HG03108 (cell line): ENCODE data around the gene TECPR1.
A peak's percentile ranks its signal among the peaks of the same experiment; 100 is the strongest.

Source experiments
- ATAC-seq: cut with Tn5 transposase; IDR thresholded peaks from one replicate; pipeline ENCODE4 v1.9.1; 2021; ENCODE audit warnings: moderate library complexity; ENCODE audit not compliant: unreplicated experiment

The TECPR1 gene

DNA sequence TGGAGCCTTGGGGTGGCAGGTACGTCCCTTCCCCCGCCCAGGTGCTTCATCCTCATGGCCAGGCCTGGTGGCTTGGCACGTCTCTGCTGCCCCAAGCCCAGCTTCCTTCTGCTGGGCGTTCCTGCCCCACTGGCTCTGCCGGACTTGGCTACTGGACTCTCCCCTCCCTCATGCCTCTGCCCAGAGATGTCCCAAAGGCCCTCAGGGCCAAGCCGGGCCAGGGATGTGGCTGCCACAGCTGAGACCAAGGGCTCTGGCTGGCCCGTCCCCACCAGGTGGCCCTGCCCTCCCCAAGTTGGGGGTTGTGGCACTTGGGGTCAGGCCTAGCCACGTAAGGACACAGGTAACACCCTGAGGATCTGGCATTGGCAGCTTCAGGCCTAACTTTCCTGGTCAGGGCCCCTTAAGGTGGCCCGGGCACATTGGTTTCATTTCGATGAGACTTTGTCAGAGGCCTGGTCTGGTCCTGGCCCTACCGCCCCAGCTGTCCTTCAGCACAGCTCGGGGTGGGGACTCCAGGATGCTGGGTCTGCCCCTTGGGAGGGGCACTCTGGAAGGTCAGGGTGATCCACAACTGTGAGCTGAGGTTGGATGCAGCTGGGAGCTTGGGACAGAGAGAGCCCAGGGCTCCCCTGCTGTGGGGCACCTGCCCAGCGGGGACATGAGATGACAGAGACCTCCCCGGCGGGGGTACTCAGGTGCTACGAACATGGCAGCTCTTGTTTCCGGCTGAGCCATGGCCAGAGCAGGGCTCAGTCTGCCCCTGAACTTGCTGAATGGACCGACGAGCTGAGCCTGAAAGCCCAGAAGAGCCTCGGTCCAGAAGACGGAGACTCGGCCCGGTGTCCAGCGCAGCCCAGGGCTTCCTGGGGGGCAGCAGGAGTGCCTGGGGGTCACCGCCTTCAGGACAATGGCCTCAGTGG lies 37.9 kb downstream of the TECPR1 start:
- no peak for ATAC-seq

DNA sequence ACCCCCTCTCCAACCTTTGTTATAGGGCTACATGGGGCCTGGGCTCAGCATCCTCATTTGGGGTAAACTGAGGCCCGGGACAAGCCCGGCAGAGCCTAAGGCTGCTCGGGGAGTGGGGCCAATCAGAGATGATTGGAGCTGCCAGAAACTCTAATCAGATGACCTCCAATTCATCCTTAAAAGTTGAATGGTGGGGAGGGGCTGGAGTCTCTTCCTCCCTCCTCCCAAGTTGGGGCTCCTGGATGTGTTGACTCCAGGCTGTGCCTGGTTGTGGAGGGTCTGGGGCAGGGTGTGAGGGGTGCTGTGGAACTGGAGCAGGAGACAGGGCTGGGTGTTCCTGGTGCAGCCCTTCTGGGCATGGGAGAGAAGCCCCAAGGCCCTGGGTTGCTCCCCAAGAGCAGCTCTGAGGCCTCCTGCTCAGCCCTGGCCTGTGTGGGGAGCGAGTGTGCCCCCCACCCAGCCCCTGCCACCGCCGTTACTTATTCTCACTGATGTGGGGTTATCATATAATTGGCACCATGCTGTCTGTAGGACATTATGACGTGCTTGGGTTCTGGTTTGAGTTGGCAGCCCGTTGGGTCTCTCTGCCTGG lies 38.6 kb downstream of the TECPR1 start:
- ATAC-seq = no peak

DNA sequence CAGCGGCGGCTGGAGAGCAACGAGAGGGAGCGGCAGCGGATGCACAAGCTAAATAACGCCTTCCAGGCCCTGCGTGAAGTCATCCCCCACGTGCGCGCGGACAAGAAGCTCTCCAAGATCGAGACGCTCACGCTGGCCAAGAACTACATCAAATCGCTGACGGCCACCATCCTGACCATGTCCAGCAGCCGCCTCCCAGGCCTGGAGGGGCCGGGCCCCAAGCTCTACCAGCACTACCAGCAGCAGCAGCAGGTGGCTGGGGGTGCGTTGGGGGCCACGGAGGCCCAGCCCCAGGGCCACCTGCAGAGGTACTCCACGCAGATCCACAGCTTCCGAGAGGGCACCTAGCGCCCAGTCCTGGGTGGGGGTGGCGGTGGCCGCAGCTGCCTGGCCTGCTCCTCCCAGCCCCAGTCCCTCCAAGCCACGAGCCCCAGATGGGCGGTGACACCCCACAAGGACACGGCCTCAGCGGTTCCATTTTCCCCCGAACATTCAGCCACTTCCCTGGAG lies 39.4 kb downstream of the TECPR1 start:
- no peak for ATAC-seq

DNA sequence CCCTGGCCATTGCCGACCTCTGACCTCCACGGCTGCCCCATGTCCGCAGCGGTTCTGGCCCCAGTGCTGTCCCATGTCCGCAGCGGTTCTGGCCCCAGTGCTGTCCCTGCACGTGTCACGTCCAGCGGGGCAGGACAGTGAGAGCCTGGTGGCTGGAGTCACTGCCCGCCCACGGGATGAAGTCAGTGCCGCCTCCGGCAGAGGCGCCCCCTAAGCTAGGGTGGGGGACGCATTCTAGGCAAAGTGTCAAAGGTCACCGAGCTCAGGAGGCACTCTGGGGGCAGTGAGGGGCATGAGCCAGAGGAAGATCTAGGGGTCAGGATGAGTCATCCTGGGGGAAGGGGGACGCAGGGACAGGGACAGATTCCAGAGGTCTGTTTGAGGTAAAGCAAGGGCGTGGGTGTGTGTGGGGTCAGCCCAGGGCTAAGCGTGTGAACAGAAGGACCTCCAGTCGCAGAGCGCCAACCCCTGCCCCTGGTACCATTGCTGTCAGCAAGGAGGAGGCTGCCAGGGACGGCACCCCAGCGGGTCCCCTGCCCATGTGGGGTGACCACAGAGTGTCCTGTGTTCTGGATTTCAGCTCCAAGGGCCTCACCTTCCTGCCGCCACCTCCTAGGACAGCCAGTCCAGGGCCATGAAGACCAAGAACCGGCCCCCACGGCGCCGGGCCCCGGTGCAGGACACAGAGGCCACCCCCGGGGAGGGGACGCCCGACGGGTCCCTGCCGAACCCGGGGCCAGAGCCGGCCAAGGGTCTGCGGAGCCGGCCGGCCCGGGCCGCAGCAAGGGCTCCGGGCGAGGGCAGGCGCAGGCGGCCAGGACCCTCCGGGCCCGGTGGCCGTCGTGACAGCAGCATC lies 40.1 kb downstream of the TECPR1 start:
- ATAC-seq = no peak

DNA sequence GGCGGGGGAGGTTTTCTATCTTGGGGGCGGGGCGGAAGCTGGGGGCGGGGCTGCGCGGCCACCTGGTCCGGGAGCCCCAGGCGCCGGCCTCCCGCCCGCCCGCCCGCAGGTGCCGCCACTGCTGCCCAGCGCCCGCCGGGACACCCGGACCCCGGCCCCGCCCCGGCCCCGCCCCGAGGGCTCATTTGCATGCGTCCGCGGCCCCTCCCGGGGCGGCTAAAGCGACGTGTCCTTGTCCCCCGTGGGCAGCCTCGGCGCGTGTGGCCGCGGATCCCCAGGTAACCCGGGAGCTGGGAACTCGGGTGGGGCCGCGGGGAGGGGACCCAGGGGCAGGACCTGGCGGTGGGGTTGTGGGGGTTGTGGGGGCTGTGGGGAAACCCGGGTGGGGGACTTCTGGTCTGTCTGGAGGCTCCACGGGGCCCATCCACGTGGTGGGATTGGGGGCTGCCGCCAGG lies 40.8 kb downstream of the TECPR1 start, which contains the start of gene BHLHA15:
Gene BHLHA15 (plus strand): TSS at position 219 of the 455 bp plus-strand sequence. CDS start 871 bp downstream, outside the sequence.
- no peak for ATAC-seq

DNA sequence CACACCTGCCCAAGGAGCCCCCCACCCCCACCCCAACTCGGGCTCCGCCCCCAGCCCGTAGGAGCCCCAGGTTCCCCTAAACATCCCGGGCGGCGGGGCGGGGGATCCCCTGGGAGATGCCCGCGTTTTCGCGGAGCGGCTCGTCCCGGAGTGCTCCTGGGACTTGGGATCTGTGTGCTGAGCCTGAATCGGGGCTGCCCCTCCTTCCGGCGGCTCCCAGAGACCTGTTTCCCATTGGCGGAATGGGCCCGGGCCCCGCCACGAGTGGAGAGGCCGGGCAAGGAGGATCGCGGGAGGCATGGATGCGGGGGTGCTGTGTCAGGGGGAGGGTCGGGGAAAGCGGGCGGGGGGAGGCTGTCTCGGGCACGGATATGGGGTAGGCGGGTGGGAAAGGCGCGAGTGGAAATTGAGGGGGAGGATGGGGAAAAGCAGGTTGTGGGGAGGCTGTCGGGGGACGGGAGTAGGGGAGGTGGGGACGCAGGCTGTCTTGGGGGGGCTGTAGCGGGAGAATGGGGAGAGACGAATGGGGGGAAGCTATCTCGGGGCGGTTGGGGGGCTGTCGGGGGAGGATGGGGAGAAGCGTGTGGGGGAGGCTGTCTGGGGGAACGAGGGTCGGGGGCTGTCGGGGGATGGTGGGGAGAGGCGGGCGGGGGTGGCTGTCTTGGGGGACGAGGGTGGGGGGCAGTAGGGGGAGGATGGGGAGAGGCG lies 41.4 kb downstream of the TECPR1 start:
- ATAC-seq = no peak

DNA sequence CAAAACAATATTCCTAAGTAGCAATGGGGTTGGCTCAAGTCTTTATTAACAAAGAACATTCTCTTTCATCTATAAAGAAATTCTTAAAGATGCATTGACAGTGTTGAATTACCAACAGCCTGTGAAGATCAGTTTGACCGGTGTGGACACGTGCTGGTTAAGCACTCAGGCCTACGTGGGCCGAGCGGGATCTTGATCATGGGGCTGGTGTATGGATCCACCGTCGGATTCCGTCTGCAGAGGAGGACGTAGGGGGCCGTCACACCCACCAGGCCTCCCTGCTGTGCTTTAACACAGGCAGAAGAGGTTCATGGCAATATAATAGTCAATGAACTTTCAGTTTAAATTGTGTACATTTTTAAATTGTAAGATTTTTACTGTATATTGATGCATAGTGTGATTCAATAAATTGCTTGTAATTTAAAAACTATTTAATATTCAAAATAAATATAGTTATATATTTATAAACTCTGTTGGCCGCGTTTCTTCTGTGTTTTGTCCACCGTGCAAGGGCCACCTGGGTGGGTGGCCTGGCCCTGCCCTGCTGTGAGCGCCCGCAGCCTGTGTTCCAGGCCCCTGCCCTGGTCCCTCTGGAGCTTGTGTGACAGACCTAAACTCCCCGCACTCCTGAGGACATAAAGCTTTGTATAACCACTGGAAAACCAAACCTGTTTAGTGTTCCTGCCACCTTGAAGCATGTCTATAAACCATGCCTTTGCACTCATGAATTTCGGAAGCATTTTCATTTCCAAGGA lies 42.7 kb downstream of the TECPR1 start:
- no peak for ATAC-seq

DNA sequence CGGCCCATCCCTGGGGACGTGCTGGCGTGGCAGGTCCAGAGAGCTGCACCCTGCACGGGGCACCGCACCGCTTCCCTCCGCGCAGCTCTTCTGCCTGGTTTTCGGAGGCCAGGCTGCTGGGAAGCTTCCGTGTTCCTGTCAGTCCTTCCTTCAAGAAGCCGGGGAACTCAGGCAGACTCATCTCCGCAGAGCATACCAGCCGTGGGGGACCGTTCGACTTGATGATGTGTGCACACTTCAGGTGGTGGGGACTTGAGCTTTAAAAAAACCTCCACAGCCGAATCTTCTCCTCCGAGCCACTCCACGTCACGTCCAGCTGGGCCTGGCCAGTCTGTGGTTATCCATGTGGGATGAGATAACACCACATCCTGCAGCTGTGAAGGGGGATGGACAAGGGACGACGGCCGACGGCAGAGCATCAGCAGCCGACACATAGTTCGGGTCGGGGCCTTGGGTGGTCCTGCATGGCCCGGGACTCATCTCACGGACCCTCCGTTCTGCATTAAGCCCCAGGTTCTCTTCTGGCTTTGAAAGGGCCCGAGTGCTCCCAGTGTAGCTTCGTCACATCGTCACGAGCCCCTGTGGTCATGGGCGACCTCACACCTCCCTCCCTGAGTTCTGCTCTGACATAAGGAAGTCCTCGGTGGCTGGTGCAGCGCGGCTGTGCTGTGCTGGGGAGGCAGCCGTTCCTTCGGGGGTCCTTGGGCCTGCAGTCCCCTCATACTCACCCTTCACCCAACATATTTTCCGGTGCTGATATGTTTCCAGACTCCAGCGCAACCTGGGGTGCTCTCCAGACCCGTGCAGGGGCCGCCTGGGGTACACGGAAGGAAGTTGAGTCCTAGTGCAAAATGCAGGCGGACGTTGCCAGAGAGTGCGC lies 45.3 kb downstream of the TECPR1 start:
- no peak for ATAC-seq

DNA sequence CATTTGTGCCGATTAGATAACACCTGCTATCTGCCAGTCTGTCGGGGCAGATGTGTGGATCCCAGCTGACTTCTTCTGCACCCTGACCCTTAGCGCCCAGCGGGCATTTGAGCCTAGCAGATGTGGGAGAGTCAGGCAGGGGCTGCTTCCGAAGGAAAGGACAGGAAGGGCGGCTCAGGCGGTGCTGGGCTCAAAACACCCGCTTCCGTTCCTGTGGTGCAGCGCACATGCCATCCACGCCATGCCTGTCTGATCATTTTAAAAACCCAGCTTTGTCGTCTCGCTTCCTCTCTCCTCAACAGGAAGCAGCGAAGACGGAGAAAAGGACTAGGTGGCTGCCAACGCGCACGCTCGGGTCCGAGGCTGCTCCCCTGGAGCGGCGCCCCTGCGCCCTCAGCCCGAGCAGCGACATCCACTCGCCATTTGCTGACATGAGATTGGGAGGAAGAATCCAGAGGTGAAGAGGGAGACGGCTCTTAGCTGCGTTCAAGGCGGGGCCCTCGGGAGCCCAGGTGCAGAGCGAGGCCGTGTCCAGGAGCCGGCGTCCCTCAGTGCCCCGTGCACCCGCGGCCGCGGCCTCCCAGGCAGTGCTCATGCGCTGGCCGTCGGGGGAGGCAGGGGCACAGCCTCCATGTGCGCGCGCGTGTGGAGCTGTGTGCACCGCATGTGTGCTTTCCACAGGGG lies 46.7 kb downstream of the TECPR1 start:
- no peak for ATAC-seq

DNA sequence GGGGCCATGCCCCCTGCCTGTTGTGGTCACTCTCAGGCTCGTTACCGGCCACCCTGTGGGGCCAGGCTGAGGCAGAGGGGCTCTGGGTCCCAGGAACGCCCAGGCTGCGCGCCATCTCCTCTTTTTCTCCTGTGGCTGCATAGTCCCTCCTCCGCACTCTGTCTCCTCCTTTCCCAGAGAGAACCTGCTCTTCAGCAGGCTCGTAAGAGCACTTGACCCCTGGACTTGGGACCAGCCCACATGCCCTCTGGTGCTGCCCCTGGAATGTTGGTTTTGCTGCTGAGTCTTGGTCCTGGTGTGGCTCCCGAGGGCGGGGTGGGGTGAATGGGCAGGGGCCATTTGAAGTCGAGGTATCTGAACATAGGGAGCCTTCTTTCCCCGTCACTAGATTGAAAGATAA lies 47.4 kb downstream of the TECPR1 start:
- no peak for ATAC-seq

DNA sequence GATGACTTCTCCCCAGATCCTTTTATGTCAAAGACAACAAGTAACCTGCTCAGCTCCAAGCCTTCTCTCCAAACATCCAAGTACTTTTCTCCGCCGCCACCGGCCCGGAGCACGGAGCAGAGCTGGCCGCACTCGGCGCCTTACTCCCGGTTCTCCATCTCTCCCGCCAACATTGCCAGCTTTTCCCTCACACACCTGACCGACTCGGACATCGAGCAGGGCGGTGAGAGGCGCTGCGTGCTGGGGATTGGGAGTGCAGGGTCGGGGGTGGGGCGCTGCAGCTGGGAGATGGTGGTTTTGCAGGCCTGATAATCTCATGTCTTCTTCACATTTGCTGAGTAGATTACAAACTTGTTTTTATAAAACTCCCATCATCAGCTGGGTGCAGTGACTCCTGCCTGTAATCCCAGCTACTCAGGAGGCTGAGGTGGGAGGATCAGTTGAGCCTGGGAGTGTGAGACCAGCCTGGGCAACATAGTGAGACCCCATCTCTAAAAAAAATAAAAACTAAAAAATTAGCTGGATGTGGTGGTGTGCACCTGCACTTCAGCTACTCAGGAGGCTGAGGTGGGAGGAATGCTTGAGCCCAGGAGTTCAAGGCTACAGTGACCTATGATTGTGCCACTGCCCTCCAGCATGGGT lies 47.9 kb downstream of the TECPR1 start:
- no peak for ATAC-seq

DNA sequence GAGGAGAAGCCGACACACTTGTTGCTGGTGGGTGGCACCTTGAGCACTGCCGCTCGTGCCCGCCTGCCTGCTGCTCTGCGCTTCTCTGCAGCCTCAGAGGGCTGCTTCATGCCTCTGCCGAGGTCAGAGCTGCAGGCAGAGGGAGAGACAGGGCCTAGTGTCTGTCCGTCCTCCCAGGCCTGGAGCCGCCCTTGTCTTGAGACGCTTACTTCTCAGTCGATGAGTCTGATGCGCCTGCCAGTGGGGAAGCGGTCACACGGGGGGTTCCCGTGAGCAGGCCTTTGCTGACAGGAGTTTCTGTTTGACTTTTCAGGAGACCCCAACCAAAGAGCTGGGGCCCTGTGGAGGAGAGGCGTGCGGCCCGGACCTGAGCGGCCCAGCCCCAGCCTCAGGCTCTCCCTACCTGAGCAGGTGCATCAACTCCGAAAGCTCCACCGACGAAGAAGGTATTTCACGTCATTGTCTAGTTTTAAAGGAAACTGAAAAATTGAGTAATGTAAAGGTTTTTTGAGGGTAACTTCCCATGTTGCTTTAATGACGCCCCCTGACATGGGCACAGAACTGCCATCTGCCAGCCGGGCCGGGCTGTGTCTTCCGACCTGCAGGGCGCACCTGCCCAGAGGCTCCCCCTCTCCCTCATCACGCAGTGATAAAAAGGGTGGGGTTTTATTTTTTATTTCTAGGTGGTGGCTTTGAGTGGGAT lies 48.6 kb downstream of the TECPR1 start:
- ATAC-seq = peak; percentile 32

DNA sequence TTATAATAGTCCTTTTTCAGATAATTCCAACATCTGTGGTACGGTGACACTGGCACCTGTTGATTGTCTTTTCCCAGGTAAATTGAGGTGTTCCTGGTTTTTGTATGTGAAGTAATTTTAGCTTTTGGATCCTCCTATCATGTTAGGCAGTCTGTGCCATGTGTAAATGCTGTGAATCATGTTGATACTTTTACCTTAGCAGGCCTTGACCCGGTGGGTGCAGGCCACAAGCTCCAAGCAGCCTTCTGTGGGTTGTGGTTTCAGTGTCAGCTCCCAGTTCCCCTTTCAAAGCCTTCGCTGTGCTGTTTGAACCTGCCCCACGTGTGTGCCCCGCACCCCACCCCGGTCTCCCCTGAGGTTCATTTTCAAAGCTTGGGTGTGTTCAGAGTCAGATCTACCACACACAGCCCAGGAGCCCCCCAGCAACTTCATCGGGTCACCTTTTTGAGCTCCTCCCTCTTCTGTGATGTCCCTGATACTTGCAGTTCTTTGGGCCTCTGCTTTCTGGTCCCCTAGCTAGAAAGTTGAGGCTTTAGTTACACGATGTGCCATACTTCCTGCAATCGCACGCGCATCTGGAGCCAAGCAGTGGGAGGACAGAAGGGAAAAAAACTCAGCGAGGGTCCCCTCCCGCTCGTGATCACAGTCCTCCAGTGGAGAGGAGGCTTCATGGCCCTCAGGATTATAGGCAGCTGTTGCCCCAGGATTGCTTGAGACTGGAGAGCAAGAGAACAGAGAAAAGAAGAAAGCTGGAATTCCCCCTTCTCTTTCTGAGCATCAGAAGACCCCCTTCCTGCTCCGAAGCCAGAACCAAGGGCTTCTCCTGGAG lies 49.5 kb downstream of the TECPR1 start:
- peak; percentile 94 for ATAC-seq

DNA sequence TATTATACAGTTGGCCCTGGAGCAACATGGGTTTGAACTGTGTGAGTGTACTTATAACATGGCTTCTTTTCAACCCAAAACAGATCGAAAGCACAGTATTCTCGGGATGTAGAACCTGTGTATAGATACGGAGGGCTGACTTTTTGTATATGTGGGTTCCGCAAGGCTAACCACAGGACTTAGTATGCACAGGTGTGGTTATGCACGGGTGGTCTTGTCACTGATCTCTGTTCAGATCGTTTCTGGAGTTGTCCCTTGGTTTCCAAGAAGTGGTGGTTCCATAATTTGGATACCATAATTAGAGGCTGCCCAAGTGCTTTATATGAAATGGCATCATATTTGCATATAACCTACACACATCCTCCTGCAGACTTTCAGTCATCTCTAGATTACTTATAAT lies 51.7 kb downstream of the TECPR1 start:
- ATAC-seq = peak; percentile 36

DNA sequence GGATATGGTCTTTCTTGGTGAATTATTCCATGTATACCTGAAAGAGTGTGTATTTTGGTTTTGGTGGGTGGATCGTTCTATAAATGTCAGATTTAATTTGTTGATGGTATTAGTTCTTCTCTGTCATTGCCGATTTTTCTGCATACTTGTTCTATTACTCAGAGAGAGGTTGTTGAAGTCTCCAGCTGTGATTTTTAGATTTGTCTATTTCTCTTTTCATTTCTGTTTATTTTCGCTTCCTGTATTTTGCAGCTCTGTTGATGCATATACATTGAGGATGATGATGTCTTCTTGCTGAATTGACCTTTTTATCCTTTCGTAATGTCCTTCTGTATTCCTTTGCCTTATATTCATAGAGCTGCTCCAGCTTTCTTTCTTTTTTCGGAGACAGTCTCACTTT lies 52.9 kb downstream of the TECPR1 start:
- ATAC-seq = no peak
